Uterus (tissue), 2 donors: ENCODE measurements around the gene OPCML.

ENCODE experiments used
- POLR2A ChIP-seq, 2 donors: fragments of 450-650 bp; IDR thresholded peaks; one replicate each; pipeline ENCODE4 v1.6.1; 2016; ENCODE audit warnings: antibody characterized with exemption in 2 of 2, mild to moderate bottlenecking in 1 of 2, moderate library complexity in 1 of 2
- TF ChIP-seq, protein P1 (sequence below), 4 experiments: fragments of 200-600 bp in 2 of 4; fragments of 450-650 bp in 2 of 4; sonication (generic) in 2 of 4; IDR thresholded peaks; one replicate each; pipeline ENCODE4 v1.5.1; 2016 to 2019; ENCODE audit warnings: antibody characterized with exemption in 4 of 4, mild to moderate bottlenecking in 2 of 4, moderate library complexity in 1 of 4

DNA sequence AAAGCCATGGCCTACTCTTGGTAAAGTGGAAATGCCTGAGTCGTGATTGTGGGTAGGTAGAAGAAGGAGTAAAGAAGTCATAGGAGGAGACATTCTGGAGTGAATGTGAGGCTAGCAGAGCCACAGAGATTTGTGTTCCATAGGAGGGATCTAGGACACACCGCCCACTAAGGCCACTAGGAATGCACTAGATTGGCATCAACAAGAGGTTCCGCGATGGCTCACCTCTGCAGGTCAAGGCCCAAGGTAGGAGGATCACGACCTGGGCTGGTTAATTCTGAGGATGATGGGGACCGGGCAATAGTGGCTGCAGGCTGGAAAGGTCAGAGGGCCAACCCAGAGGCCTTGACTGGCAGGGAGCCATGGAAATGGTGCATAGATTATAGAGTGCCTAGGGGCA lies 48.8 kb upstream of the OPCML start:
- TF ChIP-seq, protein P1, sequence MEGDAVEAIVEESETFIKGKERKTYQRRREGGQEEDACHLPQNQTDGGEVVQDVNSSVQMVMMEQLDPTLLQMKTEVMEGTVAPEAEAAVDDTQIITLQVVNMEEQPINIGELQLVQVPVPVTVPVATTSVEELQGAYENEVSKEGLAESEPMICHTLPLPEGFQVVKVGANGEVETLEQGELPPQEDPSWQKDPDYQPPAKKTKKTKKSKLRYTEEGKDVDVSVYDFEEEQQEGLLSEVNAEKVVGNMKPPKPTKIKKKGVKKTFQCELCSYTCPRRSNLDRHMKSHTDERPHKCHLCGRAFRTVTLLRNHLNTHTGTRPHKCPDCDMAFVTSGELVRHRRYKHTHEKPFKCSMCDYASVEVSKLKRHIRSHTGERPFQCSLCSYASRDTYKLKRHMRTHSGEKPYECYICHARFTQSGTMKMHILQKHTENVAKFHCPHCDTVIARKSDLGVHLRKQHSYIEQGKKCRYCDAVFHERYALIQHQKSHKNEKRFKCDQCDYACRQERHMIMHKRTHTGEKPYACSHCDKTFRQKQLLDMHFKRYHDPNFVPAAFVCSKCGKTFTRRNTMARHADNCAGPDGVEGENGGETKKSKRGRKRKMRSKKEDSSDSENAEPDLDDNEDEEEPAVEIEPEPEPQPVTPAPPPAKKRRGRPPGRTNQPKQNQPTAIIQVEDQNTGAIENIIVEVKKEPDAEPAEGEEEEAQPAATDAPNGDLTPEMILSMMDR (IDR thresholded peaks at IDR 0.05) = no peak
- no peak for TF ChIP-seq POLR2A (IDR thresholded peaks at IDR 0.05)
